AG09319 (cell line): ENCODE results near the gene SLC66A2.

ENCODE experiments used
- DNase-seq: peaks from one replicate; pipeline ENCODE4 v3.0.0-alpha.2; 2010; ENCODE audit warnings: low read depth; ENCODE audit errors: extremely low read depth
- TF ChIP-seq, protein P1 (sequence below): IDR thresholded peaks from 2 replicates; pipeline ENCODE4 v1.5.1; 2011; ENCODE audit warnings: low read depth, mild to moderate bottlenecking, inconsistent platforms, low read length, moderate library complexity

Gene SLC66A2

DNA sequence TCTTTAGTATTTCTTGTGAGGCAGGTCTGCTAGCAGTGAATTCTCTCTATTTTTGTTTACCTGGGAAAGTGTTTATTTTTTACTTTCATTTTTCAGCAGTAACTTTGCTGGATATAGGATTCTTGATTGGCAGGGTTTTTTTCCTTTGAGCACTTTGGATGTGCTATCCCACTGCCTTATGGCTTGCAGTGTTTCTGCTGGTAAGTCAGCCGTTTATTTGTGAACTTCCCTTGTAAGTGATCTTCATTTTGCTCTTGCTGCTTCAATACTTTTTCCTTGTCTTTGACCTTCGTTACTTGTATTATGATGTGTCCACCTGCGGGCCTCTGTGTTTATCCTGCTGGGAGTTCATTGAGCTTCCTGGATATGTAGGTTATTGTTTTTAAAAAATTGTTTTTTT is 54.7 kb downstream of the SLC66A2 start:
- TF ChIP-seq, protein P1, sequence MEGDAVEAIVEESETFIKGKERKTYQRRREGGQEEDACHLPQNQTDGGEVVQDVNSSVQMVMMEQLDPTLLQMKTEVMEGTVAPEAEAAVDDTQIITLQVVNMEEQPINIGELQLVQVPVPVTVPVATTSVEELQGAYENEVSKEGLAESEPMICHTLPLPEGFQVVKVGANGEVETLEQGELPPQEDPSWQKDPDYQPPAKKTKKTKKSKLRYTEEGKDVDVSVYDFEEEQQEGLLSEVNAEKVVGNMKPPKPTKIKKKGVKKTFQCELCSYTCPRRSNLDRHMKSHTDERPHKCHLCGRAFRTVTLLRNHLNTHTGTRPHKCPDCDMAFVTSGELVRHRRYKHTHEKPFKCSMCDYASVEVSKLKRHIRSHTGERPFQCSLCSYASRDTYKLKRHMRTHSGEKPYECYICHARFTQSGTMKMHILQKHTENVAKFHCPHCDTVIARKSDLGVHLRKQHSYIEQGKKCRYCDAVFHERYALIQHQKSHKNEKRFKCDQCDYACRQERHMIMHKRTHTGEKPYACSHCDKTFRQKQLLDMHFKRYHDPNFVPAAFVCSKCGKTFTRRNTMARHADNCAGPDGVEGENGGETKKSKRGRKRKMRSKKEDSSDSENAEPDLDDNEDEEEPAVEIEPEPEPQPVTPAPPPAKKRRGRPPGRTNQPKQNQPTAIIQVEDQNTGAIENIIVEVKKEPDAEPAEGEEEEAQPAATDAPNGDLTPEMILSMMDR: no peak
- no peak for DNase-seq

DNA sequence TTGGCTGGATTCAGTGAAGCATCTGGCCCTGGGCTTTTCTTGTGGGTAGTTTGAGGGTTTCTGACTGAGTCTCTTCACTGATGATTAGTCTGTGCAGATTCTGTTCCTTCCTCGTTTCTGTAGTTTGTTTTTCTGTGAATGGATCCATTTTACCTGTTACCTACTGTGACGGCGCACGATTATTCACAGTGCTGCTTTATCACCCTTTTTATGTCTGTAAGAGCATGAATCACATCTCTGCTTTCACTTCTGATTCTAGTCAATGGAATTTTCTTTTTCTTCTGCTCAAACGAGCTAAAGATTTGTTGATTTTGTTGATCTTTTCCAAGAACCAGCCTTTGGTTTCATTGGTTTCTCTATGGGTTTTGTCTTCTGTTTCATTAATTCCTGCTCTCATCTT is 60.8 kb downstream of the SLC66A2 start:
- DNase-seq: no peak
- TF ChIP-seq, protein P1: no peak

DNA sequence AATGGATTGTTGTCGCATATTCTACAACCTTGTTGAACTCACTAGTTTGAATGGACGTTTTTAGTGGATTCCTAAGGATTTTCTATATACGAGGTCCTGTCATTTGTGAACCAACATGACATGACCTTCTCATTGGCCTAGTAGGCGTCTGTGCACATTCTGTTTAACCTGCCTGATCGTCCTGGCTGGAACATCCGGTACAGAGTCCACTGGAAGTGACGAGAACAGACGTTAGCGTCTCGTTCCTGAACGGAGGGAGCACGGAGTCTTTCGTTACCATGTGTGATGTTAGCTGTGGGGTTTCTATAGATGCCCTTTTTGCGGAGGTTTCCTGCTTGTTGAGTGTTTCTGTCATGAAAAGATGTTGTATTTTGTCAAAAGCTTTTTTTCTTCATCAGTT is 61.9 kb downstream of the SLC66A2 start:
- DNase-seq: no peak
- TF ChIP-seq, protein P1: no peak

DNA sequence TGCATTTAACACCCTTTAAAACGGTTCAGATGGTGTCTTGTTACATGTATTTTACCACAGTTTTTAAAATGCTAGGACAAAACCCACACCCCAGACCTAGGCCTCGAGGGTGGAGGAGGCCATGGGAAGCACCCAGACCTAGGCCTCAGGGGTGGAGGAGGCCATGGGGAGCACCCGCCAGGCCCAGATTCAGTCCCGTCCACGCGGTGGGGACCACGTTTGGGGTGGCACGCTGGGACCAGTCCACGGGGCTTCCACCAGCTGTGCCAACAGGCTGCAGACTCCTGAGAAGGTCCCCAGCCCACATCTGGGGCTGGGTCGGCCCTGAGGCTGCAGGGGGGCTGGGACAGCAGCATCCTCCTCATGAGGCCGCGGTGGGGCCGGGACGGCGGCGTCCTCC is 63.4 kb downstream of the SLC66A2 start:
- DNase-seq: no peak
- TF ChIP-seq, protein P1: no peak

DNA sequence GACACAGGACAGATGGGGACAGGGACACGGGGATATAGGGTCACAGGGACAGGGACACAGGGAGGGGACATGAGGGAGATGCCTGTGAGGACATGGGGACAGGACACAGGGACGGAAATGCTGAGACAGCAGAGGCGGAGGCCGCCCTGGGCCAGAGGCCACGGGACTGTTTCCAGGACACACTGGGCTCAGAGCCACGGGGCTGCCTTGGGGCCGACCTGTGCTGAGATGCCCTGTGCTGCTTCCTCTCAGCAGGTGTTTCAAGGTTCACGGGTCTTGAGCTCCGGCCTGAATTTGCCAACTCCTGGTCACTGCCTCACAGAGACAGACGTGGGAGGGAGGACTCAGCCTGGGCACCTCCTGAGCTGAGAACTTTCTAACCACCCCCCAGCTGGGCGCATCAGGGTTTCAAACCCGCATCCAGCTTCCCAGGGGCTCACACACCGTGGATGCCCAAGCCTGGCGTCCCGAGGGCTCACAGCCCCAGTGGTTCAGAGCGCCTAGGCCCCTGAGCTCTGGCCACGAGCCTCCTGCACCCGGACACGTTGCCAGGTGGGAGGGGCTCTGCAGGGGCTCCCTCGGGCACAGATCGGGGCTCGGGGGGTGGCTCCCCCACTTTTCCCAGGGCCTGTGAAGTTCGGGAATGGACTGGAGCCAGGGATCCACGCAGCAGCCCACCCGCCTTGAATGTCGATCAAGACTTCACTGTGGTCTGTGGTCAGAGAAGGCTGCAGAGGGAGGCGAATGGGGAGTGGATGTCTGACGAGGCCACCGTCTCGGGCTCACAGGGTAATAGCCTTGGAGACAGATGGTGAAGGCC is 64.1 kb downstream of the SLC66A2 start:
- DNase-seq: no peak
- TF ChIP-seq, protein P1: no peak

DNA sequence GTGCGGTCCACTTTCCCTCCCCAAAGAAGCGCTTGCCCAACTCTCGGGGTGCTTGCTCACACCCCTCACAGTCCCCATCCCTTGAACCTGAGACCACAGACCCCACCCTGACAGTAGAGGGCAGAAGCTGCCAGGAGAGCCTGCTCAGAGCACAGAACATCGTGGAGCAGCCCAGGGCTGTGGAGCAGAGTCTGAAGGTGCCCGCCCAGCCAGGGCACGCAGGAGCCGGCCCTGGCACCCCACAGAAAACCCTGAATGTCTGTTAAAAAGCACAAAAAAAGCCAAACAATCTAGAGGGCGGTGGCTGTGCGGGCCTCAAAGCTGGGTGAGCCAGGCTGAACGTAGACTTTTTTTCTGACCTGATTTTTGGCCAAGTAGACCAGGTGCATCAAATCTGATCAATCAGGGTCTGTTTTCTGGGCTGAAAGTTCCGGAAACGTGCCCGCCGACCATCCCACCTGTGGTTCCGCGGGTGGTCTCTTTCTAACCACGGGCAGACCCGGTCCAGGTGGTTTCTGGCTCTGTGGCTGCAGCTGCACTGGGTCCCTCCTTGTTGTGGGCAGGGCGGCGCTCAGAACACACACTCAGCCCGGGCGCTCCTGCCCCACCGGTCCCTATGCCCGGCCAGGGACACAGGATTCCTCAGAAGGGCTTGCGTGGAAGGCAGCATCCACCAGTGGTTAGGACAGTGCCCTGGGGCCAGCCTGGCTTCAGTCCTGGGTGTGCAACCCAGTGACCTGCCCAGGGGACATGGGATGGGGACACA is 66.3 kb downstream of the SLC66A2 start:
- DNase-seq: no peak
- TF ChIP-seq, protein P1: no peak
